ENCODE results near the gene SGSM2.

Gene SGSM2

DNA sequence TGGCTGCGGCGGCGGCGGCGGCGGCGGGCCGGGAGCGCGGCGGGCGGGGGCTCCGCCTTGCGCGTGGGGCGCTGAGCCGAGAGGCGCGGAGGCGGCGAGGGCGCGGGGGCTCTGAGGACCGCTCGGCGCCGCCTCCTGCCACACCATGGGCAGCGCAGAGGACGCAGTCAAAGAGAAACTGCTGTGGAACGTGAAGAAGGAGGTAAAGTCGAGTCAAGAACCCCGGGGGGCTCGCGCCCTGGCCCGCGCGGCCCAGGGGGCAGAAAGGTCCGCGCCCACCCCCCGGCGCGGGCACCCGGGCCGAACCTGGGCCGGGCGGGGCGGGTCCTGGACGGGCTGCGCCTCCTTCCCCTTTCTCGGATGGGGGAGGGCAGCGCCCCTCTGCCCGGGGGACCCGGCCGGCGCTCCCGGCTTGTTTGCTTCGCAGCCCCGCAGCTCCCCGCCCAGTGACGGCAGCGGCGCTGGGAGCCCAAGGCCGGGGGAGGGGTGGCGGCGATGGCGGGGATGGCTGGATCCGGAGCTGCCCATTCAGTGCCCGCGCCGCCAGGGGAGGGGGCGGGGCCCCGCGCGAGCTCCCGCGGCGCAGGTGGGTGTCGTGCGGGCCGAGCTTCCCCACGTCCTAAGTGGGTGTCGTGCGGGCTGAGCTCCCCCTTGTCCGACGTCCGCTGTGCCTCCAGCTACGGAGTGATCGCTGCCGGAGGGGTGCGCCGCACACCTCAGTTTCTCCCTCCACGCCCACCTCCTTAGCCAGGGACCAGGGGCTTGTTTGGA, 428 bp downstream of the SGSM2 start:
- peak; percentile 34 to 45 for DNase-seq

DNA sequence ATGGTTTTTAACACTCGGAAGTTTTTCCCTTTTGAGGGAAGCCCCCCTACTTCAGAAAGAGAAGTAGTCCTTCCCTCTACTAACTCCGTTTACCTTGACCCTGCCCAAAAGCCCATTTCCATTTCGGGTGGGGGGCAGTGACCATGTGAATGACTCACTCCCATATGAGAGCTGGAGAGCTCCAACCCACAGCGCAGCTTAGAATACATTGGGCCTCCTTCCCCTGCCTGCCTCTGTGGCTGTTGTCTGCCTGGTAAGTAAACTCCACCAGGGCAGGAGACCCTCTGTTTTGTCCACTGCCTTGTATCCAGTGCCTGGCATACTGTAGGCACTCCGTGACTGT, 985 bp downstream of the SGSM2 start:
- DNase-seq, result no peak

DNA sequence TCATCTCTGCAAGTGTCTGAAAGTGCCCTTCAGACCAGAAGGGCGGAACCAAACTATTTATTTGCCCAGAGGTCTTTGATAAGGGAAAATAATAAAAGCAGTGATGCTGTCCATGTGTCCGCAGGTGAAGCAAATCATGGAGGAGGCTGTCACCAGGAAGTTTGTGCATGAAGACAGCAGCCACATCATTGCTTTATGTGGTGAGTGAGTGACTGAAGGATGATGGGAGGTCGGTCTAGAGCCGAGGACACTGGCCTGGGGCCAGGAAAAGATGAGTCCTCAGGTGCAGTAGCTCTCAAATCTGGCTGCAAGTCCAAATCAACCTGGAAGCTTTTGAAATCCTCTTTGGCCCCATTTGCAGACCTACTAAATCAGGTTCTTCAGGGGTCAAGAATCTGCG, 6.1 kb downstream of the SGSM2 start:
- DNase-seq, result peak; percentile 25 to 35

DNA sequence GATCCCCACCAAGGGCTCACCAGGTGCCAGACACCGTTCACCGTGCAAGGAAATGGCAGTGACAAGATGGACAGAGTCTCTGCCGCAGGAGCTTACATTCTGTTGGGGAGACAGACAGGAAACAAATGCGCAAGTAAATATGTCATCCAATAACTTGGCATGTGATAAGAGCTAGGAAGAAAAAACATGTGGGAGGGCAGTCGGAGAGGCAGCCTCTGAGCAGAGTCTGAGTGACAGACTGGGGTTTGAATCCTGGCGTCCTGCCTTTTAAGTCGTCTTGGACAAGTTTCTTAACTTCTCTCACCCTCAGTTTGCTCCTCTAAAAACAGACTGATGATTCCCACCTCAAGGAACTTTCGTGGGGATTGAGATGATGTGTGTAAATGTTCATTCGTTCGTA, 7.2 kb downstream of the SGSM2 start:
- no peak for DNase-seq

DNA sequence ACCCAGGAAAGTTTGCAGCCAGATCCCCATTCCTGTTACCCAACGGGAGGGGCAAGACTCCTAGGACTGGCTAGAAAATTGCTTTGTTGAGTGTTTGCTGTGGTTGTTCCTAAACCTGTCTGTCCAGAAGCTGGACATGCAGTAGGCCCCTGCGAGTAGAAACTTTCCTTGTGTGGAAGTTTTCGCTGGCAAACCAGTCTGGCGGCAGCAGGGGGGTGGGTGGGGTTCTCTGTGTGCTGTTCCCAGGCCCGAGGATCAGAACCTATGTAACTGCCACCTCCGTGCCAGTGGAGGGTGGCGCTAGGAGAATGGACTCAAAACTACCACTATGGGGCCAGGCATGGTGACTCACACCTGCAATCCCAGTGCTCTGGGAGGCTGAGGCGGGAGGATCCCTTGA, 9.2 kb downstream of the SGSM2 start:
- DNase-seq, result no peak

DNA sequence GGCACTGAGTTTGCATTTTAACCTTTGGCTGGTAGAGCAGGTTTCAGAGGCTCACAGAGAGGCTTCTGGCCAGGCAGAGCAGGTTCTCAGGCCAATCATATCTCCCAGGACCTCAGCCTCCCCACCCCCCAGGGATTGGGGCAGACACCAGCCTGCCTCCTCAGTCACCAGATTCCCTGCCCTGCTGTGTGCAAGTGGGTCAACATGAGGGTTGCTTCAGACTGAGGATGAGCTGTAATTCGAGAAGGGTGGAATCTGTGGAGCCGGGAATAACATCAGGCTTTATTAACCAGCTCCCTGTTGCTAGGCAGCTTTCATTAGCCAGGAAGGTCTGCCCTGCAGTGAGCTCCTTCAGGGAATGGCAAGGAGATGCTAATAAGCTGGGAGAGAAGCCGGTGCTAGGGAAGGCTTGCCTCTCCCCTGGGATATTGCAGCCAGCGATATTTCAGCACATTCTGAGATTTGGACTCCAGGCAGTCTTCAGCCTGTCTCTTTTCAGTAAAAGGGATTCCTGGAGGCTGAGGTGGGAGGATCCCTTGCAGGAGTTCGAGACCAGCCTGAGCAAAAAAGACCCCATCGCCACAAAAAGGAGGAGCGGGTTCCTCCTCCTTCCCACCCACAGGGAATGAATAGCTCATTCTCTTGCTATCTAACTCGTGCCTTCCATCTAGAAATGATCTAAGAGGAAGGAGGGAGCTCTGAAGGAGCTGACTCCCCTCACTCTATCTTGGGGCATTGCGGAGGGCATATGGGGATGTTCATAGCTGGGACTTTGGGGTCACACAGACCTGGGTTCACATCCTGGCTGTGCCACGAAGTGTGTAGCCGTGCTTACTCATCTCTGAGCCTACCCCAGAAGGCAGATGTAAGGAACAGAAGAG, 10.7 kb downstream of the SGSM2 start:
- DNase-seq, result no peak

DNA sequence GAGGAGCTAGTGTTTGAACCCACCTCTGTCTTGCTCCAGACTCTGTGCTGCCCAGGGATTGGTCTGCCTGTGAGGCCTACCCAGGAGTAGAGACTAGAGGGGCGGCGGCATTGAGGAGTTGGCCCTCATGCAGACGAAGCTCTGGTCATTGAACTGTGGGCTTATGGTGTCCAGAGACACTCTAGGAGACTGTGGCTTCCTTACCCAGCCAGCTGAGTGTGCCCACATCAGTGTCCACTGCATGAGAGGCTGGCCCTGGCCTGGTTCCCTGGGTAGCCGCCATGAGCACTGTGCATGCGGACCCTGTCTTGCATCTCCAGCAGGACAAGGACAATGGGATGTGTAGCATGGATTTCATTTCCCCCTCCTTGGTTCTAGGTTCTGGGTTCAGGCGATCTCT, 14.0 kb downstream of the SGSM2 start:
- DNase-seq, result no peak

DNA sequence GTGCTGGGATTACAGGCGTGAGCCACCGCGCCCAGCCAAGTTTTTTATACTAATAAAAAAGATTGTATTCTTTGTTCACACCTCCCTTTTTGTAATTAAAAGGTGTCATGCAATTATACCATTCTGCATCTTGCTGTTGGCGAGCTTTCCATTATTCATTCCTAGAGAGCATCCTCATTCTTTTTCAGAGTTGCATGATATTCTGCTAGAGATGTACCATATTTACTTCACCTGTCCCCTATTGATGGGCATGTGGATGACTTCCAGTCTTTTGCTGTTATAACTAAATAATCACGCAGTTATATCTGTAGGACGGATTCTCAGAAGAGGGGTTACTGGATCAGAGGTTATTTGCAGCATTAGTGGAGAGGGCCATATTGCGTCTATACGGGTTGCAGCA, 17.0 kb downstream of the SGSM2 start:
- no peak for DNase-seq

DNA sequence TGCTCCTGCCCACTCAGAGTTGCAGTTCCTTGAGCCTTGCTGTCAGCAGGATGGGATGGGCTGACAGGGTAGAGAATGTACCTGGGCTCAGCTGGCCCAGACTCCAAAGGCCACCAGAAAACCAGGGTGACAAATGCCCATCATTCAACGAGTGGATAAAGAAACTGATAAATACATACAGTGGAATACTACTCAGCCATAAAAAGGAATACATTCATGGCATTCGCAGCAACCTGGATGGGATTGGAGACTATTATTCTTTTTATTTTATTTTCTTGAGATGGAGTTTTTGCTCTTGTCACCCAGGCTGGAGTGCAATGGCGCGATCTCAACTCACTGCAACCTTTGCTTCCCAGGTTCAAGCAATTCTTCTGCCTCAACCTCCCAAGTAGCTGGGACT, 19.9 kb downstream of the SGSM2 start:
- DNase-seq, result no peak

DNA sequence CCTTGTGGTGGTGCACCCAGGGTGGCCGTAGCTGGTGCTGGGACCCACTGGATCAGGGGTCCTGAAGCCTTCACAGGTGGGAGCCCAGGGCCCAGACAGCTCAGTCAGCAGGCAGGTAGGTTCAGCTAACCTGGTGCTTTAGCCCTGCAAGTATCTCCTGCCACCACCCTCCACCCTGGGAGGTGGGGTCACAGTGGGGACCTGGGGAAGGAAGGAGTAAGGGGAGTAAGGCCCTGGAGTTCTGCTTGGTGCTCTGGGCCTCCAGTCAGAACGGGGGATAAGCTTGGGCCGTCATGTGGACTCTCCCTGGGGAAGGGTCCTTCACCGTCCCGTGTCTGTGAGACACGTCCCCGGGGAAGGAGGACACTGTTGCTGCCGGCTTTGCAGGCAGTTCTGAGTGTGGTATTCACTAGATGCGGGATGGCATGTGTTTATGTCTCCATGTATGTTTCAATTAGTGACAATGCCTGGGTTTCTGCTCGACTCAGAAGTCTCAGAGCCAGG, 20.7 kb downstream of the SGSM2 start:
- DNase-seq, result no peak

DNA sequence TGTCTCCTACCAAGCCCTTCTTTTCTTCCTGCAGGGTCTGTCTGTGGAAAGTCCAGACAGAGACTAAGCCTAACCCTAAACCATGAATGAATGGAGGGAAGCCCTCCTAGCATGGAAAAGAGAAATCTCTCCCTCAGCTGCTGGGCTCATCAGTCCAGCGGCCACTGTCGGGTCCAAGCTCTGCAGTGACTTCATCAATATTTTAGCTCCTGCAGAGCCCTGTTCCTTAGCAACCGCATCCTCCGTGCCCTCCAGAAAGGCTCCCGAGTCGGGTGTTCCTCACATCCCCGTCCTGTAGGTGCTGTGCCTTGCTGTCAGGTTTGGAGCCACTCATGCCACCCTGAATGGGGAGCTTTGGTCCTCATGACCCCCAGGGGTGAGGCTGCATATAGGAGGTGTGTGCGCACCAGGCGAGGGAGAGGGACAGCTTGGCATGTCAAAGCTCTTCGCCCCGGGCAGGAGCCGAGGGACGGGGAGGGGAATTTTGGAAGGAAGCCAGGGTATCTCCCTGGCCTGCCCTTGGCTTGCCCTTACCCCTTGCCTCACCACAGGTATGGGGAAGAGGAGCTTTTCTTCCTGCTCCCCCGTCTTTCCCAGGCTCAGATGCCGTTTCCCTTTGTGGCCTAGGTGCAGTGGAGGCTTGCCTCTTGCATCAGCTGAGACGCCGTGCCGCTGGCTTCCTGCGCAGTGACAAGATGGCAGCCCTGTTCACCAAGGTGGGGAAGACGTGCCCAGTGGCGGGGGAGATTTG, 23.9 kb downstream of the SGSM2 start:
- no peak for DNase-seq

DNA sequence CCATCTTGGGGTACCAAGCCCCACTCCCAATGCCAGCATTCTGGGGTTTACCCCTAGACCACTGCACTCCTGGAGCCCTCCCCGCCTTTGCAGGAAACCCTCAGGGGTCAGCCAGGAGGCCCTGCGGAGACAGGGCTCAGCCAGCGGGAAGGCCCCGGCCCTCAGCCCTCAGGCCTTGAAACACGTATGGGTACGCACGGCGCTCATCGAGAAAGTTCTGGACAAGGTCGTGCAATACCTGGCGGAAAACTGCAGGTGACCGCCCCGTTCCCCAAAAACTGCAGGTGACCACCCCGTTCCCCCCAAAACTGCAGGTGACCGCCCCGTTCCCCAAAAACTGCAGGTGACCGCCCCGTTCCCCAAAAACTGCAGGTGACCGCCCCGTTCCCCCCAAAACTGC, 24.7 kb downstream of the SGSM2 start:
- DNase-seq, result no peak

DNA sequence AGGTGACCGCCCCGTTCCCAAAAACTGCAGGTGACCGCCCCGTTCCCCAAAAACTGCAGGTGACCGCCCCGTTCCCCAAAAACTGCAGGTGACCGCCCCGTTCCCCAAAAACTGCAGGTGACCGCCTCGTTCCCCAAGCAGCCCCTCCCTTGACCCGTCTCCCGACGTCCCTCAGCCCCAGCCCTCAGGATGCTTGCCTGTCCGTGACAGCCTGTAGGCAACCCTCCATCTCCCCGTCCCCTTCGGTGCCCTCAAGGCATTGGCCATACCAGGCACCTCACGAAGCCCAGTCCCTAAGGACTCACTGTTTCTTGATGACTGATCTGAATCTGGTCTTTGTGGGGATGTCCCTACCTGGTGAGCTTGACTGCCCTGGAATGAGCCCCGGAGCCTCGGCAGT, 25.1 kb downstream of the SGSM2 start:
- DNase-seq, result no peak

DNA sequence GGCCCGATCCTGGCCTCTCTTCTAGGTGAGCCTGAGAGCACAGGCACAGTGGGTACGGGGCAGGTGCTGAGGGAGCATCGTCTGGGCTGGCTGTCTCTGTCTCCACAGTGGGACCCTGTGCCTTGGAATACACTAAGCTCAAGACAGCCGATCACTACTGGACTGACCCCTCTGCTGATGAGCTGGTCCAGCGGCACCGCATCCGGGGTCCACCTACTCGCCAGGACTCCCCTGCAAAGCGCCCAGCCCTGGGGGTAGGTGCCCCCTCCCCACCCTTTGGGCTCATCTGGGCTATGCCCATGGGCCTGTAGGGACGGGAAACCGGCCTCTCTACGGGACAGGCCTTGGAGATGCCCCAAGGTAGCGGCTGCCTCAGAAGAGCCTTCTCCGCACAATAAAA, 25.6 kb downstream of the SGSM2 start:
- no peak for DNase-seq

DNA sequence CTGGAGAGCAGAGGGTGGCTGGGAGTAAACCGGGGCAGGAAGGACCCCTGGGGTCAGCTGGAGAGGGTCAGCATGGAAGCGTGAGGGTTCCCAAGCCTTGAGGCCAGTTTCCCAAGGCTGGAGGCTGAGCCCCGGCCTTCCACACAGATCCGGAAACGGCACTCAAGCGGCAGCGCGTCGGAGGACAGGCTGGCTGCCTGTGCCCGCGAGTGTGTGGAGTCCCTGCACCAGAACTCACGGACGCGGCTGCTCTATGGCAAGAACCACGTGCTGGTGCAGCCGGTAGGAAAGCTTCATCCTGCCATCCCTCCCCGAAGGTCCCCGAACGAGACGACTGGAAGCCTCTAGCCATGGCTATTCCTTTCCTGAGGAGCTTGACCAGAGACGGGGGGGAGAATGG, 26.0 kb downstream of the SGSM2 start:
- no peak for DNase-seq

DNA sequence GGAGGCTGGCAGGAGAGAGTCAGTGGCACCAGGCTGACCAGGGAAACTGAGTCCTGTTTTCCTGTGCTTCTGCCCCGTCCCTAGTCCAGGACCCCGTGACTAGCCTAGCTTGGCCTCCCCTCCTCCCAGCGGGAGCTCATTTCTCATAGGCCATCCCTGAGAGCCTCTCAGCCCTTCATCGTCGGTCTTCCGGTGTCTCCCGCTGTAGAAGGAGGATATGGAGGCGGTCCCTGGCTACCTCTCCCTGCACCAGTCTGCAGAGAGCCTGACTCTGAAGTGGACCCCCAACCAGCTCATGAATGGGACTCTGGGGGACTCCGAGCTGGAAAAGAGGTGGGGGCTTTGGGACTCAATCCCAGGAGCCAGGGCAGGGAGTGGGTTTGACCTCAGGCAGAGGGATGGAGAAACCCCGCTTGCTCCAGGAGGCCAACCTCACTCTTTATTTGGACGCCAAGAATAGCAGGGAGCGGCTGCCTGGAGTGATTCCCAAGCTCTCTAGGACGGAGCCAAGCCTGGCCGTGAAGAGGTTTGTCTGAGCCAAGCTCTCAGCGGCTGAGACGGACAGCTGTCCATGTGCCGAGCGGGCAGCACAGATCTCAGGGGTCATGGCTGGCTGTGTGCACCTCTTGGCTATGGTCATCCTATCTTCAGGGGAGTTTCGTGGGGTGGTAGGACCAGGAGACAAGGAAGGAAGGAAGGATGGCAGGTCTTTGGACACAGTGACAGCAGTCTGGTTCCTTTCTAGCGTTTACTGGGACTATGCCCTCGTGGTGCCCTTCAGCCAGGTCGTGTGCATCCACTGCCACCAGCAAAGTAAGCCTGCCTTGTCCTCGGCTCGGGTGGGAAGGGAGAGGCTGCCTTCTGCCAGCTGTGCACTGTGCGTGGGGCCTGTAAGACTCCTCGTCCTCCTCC, 26.8 kb downstream of the SGSM2 start:
- no peak for DNase-seq

DNA sequence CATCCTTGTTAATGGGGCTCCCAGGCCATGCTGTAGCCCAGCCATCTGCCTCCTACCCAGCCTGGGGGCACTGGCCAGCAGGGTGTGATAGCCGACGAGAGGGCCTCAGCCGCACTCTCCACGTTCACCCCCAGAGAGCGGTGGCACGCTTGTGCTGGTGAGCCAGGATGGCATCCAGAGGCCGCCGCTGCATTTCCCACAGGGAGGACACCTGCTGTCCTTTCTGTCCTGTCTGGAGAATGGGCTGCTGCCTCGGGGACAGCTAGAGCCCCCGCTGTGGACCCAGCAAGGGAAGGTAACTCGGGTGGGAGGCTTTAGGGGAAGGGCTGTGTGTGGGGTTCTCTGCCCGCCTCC, 27.4 kb downstream of the SGSM2 start:
- DNase-seq, result no peak

DNA sequence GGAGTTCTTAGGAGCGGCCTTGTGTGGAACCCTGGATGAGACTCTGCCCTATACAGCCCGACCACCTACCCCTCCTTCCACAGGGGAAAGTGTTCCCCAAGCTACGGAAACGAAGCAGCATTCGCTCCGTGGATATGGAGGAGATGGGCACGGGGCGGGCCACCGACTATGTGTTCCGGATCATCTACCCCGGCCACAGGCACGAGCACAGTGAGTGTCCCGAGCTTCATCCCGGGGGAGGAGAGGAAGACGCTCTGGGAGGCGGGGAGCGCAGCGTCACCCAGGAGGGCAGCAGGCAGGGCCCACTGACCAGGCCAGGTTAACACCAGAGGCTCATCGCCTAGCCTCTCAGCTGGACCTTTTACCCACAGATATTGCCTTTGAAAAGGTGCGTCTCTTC, 27.8 kb downstream of the SGSM2 start:
- no peak for DNase-seq

DNA sequence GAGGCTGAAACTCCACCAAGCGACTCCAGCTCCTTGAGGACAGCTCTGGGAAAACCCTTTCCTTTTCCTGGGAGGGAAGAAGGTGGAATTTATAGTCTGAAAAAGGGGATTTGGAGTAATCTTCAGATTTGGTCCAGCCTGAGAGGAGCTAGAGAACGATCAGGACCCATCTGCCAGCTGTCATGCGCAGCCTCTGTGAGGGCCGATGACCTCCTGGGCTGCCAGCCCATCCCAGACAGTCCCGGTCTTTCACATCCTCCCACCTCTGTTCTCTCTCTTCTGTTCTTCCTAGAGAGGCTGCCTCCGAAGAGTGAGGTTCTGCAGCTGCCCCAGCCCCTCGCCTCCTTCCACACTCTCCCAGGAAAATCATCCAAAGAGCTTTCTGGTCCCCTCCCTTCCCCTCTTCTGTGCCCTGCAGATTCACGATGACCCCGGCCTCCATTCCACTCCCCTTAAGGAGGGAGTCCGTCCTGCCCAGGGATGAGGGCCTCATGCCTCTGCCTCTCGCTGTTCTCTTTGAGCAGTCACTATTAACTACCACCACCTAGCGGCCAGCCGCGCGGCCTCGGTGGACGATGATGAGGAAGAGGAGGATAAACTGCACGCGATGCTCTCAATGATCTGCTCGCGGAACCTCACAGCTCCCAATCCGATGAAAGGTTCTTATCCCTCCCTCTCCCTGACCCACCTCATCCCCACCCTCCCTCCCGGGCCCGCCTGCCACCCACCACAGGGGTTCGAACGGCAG, 29.6 kb downstream of the SGSM2 start:
- no peak for DNase-seq

DNA sequence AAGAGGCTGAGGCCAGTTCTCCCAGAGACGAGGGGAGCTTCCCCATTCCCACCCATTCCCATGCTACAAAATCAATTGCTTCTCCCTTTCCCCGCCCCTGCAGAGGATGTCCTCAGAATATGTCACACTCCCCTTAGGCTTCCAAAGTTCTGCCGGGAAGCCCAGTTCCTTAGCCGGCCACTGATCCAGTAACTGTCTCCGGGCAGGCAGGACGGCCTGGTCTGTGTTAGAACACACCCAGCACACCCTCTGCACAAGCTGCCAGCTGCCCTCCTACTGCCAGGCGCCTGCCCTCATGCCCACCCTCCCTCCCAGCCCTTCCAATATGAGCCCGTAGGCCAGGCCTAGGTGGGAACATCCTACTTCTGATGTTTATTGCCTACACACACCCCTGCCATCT, 31.1 kb downstream of the SGSM2 start:
- DNase-seq, result no peak

DNA sequence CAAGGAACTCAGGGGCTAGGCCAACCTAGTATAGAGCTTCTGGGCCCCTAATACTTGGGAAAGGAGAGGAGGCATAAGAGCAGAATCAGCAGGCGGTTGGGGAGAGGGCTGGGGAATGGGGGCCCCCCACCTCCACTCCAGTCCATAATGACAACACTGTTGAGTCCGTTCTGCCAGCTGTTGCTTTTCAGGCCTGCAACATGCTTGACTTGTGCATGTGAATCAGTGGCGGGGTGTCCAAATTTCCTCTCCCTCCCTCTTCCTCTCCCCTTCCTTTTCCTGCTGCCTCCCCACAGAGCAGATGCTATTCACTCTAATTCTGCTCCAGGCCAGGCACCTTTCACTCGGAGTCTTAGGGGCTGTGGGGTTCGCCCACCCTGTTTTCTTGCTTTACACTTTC, 31.7 kb downstream of the SGSM2 start:
- no peak for DNase-seq

Data from stimulated activated CD4-positive, alpha-beta T cell treated with anti-CD3 and anti-CD28 coated beads, Interleukin-2, amount 100 ng/mL, for 48 hours (primary cell).